ENCODE results near the gene CC2D1A.

GRCh38 chr19:13964776-13965175, 58.8 kb downstream of the CC2D1A start:
- TF ChIP-seq POLR2A (IDR thresholded peaks at IDR 0.05; ENCODE audit: low read depth, low read length), result no peak
- no peak for TF ChIP-seq POLR2AphosphoS5 (IDR thresholded peaks at IDR 0.05; ENCODE audit: low read depth, low read length)
- TF ChIP-seq TAF1 (IDR thresholded peaks at IDR 0.05; ENCODE audit: borderline replicate concordance, low read depth, low read length), result no peak

All from GM12892 (cell line).